Endothelial cell of hepatic sinusoid (primary cell): ENCODE results near the gene CRB2.

Source experiments
- in situ Hi-C: cut with HindIII; loops from 2 replicates; pipeline ENCODE4 v1.10.0; 2017; ENCODE audit warnings: low sequenced_read_pairs

Gene CRB2

DNA sequence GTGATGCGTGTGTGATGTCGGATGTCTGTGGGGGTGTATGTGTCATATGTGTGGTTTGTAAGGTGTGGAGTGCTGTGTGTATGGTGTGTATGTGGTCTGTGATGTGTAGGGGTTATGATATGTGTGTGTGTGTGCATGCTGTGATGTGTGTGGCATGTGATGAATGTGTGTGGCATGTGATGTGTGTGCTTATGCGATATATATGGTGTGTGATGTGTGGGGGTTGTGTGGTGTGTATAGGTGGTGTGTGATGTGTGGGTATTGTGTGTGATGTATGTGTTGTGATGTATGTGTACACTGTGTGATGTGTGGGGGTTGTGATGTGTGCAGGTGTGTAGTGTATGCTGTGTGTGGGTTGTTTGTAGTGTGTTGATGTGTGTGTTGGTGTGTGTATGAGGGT lies 9.2 kb upstream of the CRB2 start:
- in situ Hi-C loops = no loop called here

DNA sequence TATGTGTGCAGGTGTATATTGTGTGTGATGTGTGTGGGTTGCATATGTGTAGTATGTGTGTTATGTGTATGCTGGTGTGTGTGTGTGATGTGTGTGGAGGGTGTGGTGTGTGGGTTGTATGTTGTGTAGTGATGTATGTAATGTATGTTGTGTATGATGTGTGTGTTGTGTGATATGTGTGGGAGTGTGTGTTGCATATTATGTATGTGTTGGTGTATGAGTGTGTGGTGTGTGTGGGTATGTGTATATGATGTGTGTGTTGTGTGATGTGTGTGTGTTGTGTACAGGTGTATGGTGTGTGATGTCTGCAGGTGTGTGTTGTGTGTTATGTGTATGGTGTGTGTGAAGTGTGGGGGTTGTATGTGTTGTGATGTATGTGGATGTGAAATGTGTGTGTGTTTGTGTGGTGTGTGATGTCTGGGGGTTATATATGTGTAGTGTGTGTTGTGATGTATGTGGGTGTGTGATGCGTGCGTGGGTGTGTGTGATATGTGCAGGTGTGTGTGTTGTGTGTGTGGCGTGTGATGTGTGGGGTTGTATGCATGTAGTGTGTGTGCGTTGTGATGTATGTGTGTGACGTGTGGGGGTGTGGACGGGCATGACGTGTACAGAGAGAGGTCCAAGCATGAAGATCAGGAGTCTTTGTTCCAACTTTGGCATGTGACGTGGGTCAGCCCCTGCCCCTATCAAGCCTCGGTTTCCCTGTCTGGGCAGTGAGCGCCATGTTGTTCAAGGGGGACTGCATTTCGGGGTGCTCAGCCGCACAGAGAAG lies 8.5 kb upstream of the CRB2 start:
- in situ Hi-C loops = no loop called here

DNA sequence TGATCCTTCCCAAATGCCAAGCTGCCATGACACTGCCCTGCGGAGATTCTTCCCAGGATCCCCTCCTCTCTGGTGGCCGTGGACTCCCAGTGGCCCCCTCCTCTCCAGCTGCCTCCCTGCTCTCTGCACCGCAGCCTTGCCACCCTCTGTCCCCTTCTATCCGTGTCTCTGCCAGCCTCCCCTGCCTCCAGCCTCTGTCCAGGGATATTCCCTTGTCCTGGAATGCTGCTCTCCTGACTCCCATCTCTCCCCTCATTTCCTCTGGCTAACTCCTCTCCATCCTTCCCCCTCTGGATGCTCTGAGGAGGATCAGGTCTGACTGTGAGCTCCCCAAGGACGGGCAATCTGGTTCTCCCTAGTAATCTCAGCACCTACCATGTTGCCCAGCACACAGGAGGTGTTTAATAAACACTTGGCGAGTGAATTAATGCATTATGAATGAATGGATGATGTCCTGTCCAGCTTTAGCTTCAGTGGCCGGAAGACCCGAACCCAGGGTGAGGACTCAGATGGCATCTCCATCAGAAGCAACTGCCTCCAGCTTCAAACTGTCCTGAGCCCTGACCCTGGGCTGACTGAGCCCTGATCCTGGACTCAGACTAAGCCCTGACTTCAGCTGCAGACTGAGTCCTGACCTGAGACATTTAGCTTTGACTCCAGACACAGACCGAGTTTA lies 7.5 kb upstream of the CRB2 start:
- in situ Hi-C loops = no loop called here

DNA sequence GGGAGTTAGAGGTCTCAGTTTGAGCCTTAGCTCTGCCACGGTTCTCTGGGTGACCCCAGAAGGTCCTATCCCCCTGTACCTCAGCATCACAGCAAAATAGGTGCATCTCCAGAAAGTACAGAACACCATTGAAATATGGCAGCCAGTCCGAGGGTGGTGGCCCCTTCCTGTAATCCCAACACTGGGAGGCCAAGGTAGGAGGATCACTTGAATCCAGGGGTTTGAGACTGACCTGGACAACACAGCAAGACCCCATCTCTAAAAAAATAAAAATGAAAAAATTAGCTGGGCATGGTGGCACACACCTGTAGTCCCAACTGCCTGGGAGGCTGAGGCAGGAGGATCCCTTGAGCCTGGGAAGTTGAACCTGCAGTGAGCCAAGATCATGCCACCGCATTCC lies 7.0 kb upstream of the CRB2 start:
- in situ Hi-C loops = no loop called here

DNA sequence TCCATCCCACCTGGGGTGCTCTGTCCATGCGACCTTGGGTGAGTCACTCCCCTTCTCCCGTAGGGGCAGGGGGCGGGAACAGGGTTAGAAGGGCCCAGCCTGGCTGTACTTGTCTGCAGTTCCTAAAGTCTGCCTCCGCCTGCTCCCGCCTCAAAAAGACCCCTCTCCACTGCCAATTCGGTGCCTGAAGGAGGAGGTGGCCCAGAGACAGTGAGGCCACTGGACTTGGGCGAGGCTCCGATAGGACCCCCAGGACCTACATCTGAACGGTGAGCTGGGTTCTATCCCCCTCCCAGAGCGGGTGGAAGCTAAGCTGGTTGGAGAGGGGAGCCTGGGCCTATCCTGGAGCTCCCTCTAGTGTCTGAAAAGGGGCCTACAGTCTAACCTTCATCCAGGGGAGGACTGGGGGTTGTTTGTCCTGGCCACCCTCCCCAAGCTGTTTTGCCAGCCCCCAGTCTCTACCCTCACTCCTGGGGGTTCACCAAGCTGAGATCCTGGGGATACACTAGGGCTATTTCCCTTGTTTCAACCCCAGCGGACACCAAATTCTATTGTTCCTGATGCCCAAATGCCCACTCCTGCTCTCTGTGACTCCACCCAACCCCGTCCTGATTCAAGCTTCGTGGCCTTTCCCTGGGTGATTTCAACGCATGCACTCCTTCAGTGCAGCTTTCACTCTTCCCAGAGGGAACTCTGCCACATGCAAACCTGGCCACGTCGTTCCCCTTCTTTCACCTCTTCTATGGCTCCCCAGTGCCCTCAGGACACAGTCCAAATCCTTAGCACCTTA lies 6.1 kb upstream of the CRB2 start:
- in situ Hi-C loops = loop anchor here (10.0 kb wide), 2 partner anchors 55 to 255 kb away; no protein-coding TSS in a partner anchor

DNA sequence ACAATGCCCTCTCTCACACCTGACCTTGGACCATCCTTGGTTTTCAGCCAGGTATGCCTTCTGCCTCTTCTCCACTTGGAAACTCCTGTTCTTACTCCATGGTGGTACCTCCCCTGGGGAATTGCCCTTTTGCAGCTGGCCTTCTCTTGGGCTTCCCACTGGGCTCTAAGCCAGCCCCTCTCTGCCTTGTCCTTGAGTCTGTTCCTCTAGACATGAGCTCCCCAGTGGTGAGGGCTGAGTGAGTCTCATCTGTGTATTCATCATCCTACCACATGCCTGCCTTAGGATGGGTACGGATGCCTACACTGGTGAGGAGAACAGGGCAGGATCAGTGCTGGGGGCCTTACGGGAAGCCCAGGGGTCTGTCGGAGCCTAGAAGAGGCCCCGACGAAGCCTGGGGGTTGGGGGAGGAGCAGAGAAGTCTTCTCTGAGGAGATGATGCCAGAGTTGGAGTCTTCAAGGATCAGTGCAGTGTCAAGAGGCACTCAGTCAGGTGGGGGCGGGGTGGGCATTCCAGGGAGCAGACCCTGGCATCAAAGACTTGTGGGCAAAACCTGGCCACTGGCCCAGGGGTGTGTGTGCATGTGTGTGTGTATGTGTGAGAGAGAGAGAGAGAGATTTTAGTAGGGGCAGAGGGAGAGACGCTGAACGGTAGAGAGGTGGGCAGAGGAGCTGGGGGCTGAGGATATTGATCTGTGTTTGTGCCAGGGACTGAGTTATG lies 5.2 kb upstream of the CRB2 start:
- in situ Hi-C loops = loop anchor here (10.0 kb wide), 2 partner anchors 56 to 256 kb away; no protein-coding TSS in a partner anchor

DNA sequence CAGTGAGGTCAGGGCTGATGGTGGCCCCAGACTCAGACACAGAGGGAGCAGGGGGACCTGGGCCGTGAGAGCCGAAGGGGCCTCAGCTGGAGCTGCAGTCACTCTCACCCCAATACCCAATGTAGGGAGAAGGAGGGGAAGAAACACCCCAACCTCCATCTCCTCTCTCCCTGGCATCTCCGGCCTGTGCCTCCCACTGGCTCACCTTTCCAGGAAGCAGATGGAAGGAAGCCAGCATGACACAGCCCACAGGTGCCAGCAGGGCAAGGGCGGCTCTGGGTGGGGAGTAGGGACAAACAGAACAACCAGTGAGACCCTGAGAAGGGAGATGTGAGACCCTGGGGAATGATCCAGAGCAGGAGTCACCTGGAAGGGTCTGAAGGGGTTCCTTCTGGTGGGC lies 3.0 kb upstream of the CRB2 start:
- in situ Hi-C loops = loop anchor here (10.0 kb wide), 2 partner anchors 58 to 258 kb away; no protein-coding TSS in a partner anchor

DNA sequence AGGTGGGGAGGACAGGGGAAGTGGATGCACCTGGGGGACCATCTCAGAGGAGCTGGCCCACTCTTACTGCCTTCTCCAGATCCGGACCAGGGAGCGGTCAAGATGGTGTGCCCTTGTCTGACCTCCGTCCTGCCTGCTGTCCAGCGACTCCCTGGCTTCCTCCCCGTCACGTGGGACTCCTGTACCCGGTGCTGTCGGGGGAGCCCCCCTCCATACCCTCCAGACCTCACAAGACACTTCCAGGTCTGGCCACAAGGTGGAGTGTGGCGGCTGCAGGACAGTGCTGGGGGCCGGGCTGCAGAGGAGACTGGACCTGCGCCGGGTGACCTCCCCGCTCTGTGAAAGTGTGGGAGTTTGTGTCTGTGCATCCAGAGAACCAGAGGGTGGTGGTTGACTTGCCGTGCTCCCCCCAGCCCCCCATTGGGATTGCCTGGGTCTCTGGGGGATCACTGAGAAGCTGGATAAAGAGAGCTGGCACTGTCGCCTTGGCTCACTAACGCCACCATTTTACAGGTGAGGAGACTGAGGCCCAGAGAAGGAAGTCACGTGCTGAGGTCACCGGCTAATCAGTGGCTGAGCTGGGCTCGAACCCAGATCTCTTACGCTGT lies 1.9 kb upstream of the CRB2 start:
- in situ Hi-C loops = loop anchor here (10.0 kb wide), 2 partner anchors 59 to 259 kb away; no protein-coding TSS in a partner anchor

DNA sequence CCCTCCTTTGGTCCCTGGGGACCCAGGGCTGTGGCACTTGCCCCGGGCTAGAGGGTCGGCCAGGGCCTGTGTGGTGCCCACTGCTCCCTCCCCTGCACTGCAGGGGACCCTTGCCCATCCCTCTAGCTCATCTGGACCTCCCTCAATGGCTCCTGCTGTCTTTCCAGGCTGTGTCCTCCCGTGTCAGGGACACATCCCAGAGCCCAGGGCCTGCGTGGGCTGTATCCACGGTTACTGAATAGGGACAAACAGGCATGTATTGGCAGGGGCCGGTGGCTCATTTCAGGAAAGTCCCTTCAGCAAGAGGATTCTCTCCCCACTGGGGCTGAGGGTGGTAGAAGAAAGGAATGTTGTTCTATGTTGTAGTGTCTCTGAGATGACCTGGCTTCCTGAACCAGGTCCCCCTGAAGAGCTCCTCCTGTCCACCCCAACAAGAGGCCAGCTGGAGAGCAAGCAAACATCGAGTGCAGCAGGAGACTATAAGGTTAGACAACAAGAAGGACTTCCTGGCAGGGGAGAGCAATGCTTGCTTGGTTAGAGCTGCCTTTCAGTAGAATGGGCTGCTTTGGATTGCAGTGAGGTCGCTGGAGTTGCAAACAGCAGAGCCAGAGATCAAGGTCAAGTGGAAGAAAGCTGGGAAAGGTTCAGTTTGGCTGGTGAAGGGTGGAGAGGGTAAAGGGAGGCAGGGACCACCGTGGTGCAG lies 1.0 kb upstream of the CRB2 start:
- in situ Hi-C loops = loop anchor here (10.0 kb wide), 2 partner anchors 60 to 260 kb away; no protein-coding TSS in a partner anchor

DNA sequence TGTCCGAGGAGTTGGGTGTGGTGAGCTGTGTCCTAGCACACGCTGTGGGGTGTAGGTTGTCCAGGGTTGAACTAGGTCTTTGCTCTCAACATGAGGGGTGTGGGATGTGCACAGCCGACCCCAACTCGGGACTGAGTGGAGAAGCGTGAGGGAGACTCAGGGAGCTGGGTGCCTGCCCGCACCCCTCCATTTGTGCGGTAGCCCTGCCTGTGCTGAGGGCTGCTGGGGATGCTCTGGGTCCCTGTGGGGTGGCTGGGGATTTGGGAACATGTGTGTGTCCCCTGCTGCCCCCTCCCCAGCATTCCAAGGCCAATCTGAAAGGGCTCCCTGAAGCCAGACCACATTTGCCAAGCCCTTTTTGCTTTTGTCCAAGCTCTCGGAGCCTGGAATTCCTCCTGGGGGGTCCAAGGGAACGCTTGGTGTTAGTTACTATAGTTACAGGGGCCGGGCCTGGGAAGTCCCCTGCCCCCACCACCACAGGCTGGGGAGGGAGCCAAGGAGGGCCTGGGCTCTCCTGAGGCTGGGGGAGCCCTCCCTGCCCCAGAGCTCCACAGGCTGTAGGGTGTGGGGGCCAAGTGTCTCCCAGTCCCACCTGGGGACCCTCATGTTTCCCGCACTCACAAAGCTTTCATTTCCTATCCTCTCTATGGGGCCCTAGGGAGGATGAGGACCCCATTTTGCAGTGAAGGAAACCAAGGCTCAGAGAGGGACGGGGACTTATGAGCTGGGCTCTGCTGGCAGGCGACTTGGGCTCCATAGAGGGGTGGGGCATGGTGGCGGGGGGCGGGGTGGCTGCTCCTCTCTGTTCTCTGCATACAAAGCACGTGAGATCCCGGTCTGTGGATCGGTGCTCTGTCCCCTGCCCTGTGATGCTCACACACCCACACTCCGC lies 1.1 kb downstream of the CRB2 start:
- in situ Hi-C loops = loop anchor here (10.0 kb wide), 2 partner anchors 62 to 262 kb away; no protein-coding TSS in a partner anchor

DNA sequence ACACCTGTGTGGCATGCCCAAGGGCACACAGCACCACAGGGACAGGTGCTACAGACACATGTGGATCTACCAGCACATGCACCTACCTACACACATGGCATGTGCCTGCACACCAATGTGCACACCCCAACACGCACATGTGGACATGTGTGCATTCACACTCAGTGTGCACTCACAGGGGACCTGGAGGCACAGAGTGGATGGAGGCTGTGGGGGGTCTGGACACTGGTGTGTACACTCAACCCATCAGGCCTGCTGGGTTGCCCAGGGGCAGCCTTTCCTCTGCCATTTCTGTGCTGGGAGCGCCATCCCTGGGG lies 1.7 kb downstream of the CRB2 start:
- in situ Hi-C loops = loop anchor here (10.0 kb wide), 2 partner anchors 63 to 263 kb away; no protein-coding TSS in a partner anchor

DNA sequence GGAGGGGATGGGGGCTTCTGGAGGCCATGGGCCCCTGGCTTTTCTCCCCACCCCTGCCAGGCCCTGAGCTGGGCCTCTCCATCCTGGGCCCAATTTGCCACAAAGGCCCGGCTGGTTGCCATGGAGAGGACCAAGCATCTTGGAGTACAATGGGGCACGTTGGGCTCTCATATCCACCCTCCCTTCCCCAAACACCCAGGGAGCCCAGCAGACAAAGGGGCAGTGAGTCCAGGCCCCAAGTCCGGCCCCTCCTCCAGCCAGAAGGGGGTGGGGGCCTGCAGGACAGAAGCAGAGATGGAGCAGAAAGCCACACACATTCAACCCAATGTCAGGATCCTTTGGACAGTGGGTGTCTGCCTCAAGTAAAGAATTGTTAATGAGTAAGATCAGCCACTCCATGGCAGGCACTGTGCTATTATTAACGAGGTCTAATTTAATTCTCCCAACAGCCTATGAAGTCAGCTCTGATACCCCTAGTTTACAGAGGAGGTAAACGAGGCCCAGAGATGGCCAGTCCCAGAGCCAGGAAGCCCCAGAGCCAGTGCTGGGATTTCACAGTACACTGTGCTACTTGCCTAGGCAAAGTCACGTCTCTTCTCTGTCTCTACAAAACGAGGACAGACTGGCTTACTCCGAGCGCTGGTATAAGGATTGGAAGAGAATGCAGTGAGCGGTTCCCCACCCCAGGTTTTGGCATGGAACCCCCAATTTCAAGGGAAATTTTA lies 2.3 kb downstream of the CRB2 start:
- in situ Hi-C loops = loop anchor here (10.0 kb wide), 2 partner anchors 64 to 264 kb away; no protein-coding TSS in a partner anchor

DNA sequence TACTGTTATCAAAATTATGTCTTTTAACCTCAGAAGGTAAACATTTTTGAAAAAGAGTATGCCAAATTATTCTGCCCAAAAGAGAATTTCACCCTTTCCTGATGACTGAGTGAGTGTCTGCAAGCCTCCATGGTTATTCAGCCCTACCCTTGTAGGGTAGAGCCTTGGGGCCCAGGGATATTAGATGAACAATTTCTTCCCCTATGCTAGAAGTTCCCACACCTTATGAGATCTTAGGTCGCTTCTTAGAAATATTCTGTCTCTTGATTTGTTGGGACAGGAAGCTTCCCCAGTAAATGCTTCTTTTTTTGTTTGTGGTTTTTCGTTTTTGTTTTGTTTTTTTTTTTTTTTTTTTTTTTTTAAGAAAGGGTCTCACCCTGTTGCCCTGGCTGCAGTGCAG lies 3.1 kb downstream of the CRB2 start:
- in situ Hi-C loops = loop anchor here (10.0 kb wide), 2 partner anchors 64 to 264 kb away; no protein-coding TSS in a partner anchor

DNA sequence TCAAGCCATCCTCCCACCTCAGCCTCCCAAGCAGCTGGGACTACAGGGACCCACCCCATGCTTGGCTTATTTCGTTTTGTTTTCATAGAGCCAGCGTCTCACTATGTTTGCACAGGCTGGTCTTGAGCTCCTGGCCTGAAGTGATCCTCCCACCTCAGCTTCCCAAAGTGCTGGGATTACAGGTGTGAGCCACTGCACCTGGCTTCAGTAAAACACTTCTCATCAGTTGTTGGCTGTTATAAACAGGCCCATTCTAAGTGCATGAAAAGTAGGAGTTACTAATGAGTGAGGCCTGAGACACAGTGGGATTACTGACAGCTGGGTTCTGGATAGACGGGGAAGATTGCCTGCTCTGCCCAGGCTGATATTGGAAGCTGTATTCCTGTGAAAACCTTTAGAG lies 3.5 kb downstream of the CRB2 start:
- in situ Hi-C loops = loop anchor here (10.0 kb wide), 2 partner anchors 65 to 265 kb away; no protein-coding TSS in a partner anchor

DNA sequence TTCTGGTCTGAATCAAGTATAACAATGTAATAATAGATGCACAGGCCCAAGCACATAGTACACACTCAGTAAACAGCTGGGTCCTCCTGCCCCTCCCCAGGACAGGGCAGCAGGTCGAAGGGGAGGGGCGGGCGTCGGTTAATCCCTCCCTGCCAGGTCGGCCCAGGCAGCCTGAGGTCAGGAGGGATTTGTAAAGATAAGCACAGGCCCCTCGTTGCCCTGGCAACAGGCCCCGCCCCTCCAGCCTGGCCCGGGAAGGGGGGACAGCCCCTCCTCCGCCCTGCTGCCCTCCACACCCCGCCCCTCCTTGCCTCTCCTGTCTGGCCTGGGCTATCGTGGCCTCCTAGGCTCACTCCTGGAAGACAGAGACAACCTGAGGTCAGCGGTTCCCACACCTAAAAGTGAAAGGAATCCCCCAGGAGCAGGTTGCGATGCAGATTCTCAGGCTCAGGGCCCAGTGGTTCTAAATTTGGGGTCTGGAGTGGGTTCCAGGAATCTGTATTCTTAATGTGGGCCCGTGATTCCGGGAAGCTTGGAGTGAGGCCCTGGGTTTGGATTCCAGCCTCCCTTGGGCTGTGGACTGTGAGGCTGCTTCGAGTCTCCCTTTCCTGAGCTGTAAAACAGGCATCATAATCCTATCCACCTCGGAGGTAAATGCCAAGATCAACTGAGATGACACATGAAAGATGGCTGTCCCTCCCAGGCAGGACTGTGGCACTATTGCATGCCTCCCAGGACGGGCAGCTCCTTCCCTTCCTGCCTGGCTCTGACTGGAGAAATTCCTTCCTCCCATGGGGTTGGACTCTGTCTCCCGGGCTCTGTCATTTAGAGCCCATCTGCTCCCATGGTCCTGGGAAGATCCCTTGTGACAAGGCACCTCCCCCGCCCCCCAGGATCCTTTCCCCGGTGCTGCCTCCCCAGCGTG lies 4.4 kb downstream of the CRB2 start:
- in situ Hi-C loops = no loop called here

DNA sequence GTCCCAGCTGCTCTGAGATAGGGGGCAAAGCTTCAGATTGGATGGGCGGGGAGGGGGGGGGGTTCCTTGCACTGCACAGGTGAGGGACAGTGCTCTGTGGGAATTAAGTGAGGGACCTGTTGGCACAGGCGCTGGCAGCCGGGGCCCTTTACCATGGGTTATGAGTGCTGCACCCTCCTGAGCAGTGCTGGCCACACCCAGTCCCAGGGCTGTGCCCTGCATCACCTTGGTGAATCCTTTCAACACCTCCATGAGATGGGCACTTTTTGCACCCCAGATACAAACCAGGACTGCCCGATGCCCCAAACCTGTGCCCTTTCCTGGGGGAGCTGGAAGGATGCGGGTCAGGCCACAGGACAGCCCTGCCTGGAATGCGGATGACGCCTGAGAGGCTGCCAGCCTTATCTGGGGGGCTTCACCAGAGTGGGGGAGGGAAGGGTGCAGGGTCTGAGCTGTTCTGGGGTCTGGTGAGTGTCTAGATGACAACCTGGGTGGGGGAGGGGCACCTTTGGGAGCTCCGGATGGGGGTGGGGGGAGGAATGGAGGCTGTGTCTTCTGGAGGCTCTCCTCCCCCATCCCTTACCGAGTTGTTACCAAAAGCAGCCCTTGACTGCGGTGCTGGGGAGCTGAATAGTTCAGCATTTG lies 5.2 kb downstream of the CRB2 start:
- in situ Hi-C loops = no loop called here
